Endothelial cell (in vitro differentiated cells): ENCODE measurements around the gene FASTKD3. TPM values are rescaled to one million over a fixed set of nuclear protein-coding genes. Genes with fewer than 3 reads are reported as not detected.

Experiments
- DNase-seq: peaks from one replicate; pipeline ENCODE4 v3.0.0; 2021; ENCODE audit warnings: low spot score
- H3K27ac Mint-ChIP-seq: one replicate; pipeline ENCODE4 v1.8.0; 2021; ENCODE audit warnings: mixed read lengths, inconsistent platforms; ENCODE audit not compliant: unreplicated experiment
- H3K27me3 Mint-ChIP-seq: one replicate; pipeline ENCODE4 v1.8.0; 2021; ENCODE audit warnings: mild to moderate bottlenecking, moderate library complexity, mixed read lengths, inconsistent platforms; ENCODE audit not compliant: unreplicated experiment
- H3K36me3 Mint-ChIP-seq: one replicate; pipeline ENCODE4 v1.8.0; 2021; ENCODE audit warnings: mild to moderate bottlenecking, low read depth, mixed read lengths, inconsistent platforms; ENCODE audit not compliant: unreplicated experiment
- H3K4me1 Mint-ChIP-seq: one replicate; pipeline ENCODE4 v1.8.0; 2021; ENCODE audit warnings: mild to moderate bottlenecking, mixed read lengths, inconsistent platforms; ENCODE audit not compliant: unreplicated experiment
- H3K4me3 Mint-ChIP-seq: one replicate; pipeline ENCODE4 v1.8.0; 2021; ENCODE audit warnings: mild to moderate bottlenecking, mixed read lengths, inconsistent platforms; ENCODE audit not compliant: unreplicated experiment
- H3K9me3 Mint-ChIP-seq: one replicate; pipeline ENCODE4 v1.8.0; 2021; ENCODE audit warnings: mixed read lengths, inconsistent platforms; ENCODE audit not compliant: unreplicated experiment
- CTCF ChIP-seq: fragments of 200-600 bp; sonication (generic); IDR thresholded peaks from one replicate; pipeline ENCODE4 v1.5.0; 2021; ENCODE audit warnings: antibody characterized with exemption; ENCODE audit not compliant: unreplicated experiment
- total RNA-seq: library from RNA; stranded (reverse); fragmentation: NEBNext Ultra II Directional; extraction: Animal tissue kit (Norgen Biotek cat#: 25700); gene quantifications from one replicate; pipeline ENCODE4 v1.2.1, GENCODE V29; 2021; ENCODE audit not compliant: unreplicated experiment

The FASTKD3 gene
- total RNA-seq, 1 donor from 2014 or later: 9.1 TPM

DNA sequence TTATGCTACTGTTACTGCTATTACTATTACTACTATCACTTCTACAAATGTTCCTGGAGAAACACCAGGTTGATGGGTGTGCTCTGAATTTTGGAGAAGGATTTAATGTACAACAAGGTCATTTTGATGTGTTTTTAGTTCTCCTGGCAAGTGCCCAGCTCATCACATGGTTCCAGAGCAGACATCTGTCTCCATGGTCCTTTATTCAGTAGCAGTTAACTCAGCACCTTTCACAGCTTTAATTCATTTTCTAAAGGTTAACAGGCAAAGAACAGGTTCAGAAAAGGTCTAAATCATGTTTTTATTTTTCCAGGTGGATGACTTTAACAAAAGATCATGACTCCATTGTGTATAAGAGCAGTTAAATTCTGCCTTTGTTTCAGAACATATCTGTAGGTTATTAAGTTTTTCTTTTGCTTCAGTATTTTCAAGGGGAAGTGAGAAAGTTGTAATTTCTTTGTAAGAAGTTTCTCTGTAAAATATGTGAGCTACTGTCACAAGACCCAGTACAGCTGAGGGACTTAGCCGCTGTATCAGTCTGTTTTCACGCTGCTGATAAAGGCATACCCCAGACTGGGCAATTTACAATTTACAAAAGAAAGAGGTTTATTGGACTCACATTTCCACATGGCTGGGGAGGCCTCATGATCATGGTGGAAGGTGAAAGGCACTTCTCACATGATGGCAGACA, 42.1 kb upstream of the FASTKD3 start:
- no peaks in the 10 kb centered on the region for H3K4me1 Mint-ChIP-seq
- H3K4me3 Mint-ChIP-seq: no peak overlapping the region
- no peaks in the 10 kb centered on the region for H3K9me3 Mint-ChIP-seq
- no peak overlapping the region for H3K27ac Mint-ChIP-seq
- H3K36me3 Mint-ChIP-seq: peaks cover 18% of the 10 kb centered on the region
- H3K27me3 Mint-ChIP-seq: no peaks in the 10 kb centered on the region
- no peak for TF ChIP-seq CTCF
- DNase-seq: no peak

DNA sequence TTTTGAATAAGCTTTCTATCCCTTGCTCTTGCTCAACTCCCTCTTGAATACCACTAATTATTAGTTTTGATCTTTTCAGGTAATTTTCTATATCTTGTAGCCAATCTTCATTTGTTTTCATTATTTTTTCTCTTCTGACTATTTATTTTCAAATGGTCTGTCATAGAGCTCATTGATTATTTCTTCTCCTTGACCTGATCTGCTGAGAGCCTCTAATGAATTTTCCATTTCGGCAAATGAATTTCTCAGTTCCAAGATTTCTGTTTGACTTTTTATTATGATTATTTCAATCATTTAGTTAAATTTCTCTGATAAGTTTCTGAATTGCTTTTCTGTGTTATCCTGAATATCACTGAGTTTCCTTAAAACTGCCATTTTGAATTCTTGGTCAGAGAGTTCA, 39.5 kb upstream of the FASTKD3 start:
- H3K27ac Mint-ChIP-seq: no peak overlapping the region
- no peak overlapping the region for H3K4me3 Mint-ChIP-seq
- H3K36me3 Mint-ChIP-seq: peaks cover 20% of the 10 kb centered on the region
- no peaks in the 10 kb centered on the region for H3K4me1 Mint-ChIP-seq
- H3K27me3 Mint-ChIP-seq: no peaks in the 10 kb centered on the region
- DNase-seq: no peak
- H3K9me3 Mint-ChIP-seq: no peaks in the 10 kb centered on the region
- TF ChIP-seq CTCF: no peak

GRCh38 chr5:7907612-7908011, 38.8 kb upstream of the FASTKD3 start:
- Mint-ChIP-seq H3K9me3 (no peaks in the 10 kb centered on the region), H3K27ac (no peak overlapping the region), H3K4me3 (no peak overlapping the region), H3K4me1 (no peaks in the 10 kb centered on the region), H3K36me3 (peaks cover 22% of the 10 kb centered on the region), H3K27me3 (no peaks in the 10 kb centered on the region)
- TF ChIP-seq CTCF: no peak
- DNase-seq: no peak

DNA sequence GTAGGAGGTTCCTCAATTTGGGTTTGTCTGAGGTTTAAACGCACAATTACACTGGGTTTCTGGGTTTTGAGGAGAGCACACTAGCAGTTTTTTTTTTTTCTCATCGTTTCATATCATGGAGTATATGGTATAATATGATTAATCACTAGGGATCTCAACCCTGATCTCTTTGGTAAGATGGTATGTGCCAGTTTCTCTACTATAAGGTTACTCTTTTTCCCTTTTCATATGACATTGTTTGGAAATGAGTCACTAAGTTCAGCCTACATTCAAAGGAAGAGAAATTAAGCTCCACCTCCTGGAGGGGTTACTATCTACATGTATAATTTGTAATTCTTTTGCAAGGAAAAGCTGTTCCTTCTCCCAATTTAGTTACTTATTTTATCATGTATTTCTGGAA, 35.3 kb upstream of the FASTKD3 start:
- peaks cover 9% of the 10 kb centered on the region for H3K36me3 Mint-ChIP-seq
- no peak for TF ChIP-seq CTCF
- no peak for DNase-seq
- no peaks in the 10 kb centered on the region for H3K4me1 Mint-ChIP-seq
- no peak overlapping the region for H3K4me3 Mint-ChIP-seq
- H3K9me3 Mint-ChIP-seq: no peaks in the 10 kb centered on the region
- H3K27ac Mint-ChIP-seq: no peak overlapping the region
- no peaks in the 10 kb centered on the region for H3K27me3 Mint-ChIP-seq

- Mint-ChIP-seq H3K4me3 (no peak overlapping the region), H3K27me3 (peaks cover 1% of the 10 kb centered on the region), H3K4me1 (no peaks in the 10 kb centered on the region), H3K27ac (no peak overlapping the region), H3K9me3 (no peaks in the 10 kb centered on the region), H3K36me3 (peaks cover 14% of the 10 kb centered on the region)
- DNase-seq: no peak
- TF ChIP-seq CTCF: no peak
Observed at GRCh38 chr5:7902666-7903625, 34.1 kb upstream of the FASTKD3 start.
